ENCODE results near the gene FBLL1.

Gene FBLL1

DNA sequence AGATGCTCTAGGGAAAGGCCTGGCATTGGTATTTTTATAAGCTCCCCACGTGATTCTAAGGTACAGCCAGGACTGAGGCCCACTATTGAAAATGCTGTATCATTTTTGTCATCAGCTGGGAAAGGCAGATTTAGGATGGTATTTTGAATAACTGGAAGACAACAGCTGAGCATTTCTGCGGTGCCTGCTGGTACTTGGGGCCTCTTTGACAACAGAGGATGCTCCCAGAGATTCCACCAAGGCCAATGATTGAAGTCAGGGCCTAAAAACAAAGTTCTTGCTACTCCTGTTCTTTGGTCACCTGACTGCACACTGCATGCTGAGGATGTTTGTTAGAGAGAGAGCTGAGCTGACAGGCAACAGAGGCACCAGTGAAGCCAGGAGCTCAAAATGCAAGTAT, 8.1 kb downstream of the FBLL1 start:
- Histone ChIP-seq H3K4me1 (no peaks in the 10 kb centered on the region), H3K36me3 (no peaks in the 10 kb centered on the region), H3K4me2 (no peak overlapping the region), H4K20me1 (peaks cover 0 to 3% (median 0%) of the 10 kb centered on the region in 11 experiments; a peak in 2 of 22 replicates), H3K27ac (no peak overlapping the region), H3K4me3 (no peak overlapping the region), H3K9me3 (replicated peaks in 1 of 11) (0 out of 22 replicates have a peak, but pooled peaks cover 0 to 3% (median 0%) of the 10 kb centered on the region in 11 experiments), H3K9ac (no peak overlapping the region), H3K27me3 (no peaks in the 10 kb centered on the region)
- TF ChIP-seq Cebpa-rat (IDR thresholded peaks at IDR 0.05): no peak

DNA sequence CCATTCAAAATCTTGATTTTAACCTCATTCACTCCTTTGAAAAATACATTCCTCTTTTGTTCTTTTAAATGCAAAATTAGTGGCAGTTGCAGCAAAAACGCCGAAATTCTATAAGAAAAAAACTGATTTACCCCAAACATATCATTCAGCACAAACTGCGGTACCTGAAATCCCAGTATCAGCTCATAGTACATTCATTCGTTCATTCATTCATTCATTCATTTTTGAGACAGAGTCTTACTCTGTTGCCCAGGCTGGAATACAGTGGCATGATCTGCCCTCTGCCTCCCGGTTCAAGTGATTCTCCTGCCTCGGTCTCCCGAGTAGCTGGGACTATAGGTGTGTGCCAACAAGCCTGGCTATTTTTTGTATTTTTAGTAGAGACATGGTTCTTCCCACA, 20.4 kb downstream of the FBLL1 start:
- no peaks in the 10 kb centered on the region for H3K27me3 ChIP-seq
- no peaks in the 10 kb centered on the region for H3K9me3 ChIP-seq (replicated peaks in 1 of 11)
- H3K4me3 ChIP-seq: no peak overlapping the region
- H3K4me2 ChIP-seq: no peak overlapping the region
- TF ChIP-seq Cebpa-rat (IDR thresholded peaks at IDR 0.05): no peak
- H4K20me1 ChIP-seq: peaks cover 4 to 64% (median 33%) of the 10 kb centered on the region in 11 experiments; a peak in 17 of 22 replicates
- no peaks in the 10 kb centered on the region for H3K4me1 ChIP-seq
- peaks cover 64 to 94% (median 81%) of the 10 kb centered on the region in 11 experiments for H3K36me3 ChIP-seq
- H3K9ac ChIP-seq: no peak overlapping the region
- no peak overlapping the region for H3K27ac ChIP-seq

DNA sequence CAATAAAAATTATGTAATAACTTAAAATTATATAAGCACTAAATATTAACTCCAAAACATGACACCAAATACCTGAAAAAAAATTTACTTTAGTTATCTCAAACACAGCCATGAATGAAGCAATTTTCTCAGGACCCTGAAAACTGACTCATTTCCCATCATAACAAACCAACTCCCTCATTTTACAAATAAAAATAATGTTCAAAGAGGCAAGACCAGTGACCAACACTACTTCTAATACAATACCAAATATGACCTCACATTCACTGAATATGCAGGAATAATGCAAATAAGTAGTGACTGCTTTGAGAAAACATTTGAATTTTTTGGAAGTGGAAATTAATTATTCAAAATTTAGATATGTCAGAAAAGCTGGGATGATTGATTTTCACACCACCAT, 21.6 kb downstream of the FBLL1 start:
- H3K27me3 ChIP-seq: no peaks in the 10 kb centered on the region
- H3K9ac ChIP-seq: no peak overlapping the region
- H3K36me3 ChIP-seq: peaks cover 75 to 100% (median 92%) of the 10 kb centered on the region in 11 experiments
- no peaks in the 10 kb centered on the region for H3K9me3 ChIP-seq (replicated peaks in 1 of 11)
- no peak for TF ChIP-seq Cebpa-rat (IDR thresholded peaks at IDR 0.05)
- no peak overlapping the region for H3K4me3 ChIP-seq
- no peaks in the 10 kb centered on the region for H3K4me1 ChIP-seq
- H3K4me2 ChIP-seq: no peak overlapping the region
- no peak overlapping the region for H3K27ac ChIP-seq
- peaks cover 4 to 64% (median 33%) of the 10 kb centered on the region in 11 experiments; a peak in 17 of 22 replicates for H4K20me1 ChIP-seq

DNA sequence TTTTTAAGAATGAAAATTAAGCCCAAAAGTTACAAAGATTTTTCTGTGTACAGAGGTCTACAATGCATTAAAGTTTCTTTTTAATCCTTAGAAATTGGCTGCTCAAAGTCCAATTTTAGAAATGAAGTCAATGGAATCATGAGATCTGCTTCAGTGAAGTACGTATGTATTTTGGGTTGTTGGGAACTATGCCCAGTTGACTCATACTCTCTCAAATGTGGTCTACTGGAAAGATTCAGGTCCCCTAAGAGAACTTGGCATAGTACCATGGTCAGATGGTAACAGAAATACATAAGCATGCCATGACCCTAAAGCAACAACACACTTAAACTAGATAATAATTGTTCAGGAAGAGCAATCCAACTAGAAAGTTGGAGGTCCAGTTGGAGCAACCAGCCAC, 23.0 kb downstream of the FBLL1 start:
- H3K4me3 ChIP-seq: no peak overlapping the region
- H3K27ac ChIP-seq: no peak overlapping the region
- H3K4me2 ChIP-seq: no peak overlapping the region
- H3K9ac ChIP-seq: no peak overlapping the region
- no peaks in the 10 kb centered on the region for H3K4me1 ChIP-seq
- H3K36me3 ChIP-seq: peaks cover 82 to 100% (median 98%) of the 10 kb centered on the region in 11 experiments
- peaks cover 4 to 74% (median 34%) of the 10 kb centered on the region in 11 experiments; a peak in 18 of 22 replicates for H4K20me1 ChIP-seq
- H3K9me3 ChIP-seq (replicated peaks in 1 of 11): no peaks in the 10 kb centered on the region
- H3K27me3 ChIP-seq: no peaks in the 10 kb centered on the region
- TF ChIP-seq Cebpa-rat (IDR thresholded peaks at IDR 0.05): no peak

DNA sequence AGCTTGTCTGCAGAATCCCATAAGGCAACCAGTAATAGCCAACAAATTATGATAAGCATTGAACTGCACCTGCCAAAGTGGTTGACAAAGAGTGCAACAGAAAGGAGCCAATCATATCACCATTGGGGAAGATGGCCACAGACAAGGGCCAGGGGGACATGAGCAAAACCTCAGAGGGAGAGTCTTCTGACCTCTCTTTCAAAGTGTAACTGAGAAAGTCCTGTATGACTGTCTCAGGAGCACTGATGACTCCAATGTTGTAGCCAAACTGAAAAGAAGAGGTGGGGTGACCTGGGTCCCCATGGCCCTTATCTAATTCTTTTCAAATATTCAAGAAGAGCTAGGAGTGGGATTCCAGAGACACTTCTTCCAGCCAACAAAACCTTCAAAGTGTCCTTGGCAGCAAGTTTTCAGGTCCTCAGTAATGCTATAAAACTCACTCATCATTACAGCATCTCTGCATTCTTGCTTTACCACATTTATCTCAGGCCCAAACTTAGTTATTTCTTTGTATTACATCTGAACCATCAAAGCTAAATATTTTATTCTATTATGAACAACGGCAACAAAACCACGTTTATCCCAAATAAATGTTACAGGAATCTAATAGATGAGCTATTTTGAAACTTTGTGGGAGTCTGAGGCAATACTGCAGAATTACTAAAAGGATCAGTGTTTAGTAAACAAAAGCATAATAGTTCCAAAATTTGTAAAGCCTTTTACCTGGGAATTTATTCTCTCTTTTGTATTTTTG, 24.4 kb downstream of the FBLL1 start:
- Histone ChIP-seq H4K20me1 (peaks cover 4 to 86% (median 34%) of the 10 kb centered on the region in 11 experiments; a peak in 18 of 22 replicates), H3K4me3 (no peak overlapping the region), H3K4me1 (no peaks in the 10 kb centered on the region), H3K9ac (no peak overlapping the region), H3K27me3 (no peaks in the 10 kb centered on the region), H3K4me2 (no peak overlapping the region), H3K27ac (no peak overlapping the region), H3K36me3 (peaks cover 88 to 100% (median 99%) of the 10 kb centered on the region in 11 experiments), H3K9me3 (replicated peaks in 1 of 11) (no peaks in the 10 kb centered on the region)
- no peak for TF ChIP-seq Cebpa-rat (IDR thresholded peaks at IDR 0.05)

DNA sequence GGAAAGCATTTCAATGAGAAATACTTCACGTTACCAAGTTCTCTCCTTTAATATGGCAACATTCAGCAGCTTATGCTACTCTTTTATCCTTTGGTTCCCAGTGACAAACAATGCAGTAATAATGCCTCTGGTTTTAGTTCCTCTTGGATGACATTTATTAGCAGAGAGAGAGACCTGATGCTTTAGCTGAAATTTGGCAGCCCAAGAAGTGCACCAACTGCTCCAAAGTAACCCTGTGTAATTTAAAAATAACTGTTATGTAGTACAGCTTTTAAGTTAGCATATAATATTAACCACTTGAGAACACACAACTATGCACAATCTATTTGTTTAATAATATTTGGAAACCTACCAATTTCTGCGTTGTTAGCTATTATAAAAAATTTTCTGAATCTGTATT, 28.3 kb downstream of the FBLL1 start:
- Histone ChIP-seq H3K27me3 (no peaks in the 10 kb centered on the region), H3K4me1 (no peaks in the 10 kb centered on the region), H3K4me2 (no peak overlapping the region), H4K20me1 (peaks cover 8 to 80% (median 34%) of the 10 kb centered on the region in 11 experiments; a peak in 20 of 22 replicates), H3K9ac (no peak overlapping the region), H3K4me3 (no peak overlapping the region), H3K36me3 (peaks cover 96 to 100% (median 100%) of the 10 kb centered on the region in 11 experiments), H3K27ac (no peak overlapping the region), H3K9me3 (replicated peaks in 1 of 11) (no peaks in the 10 kb centered on the region)
- no peak for TF ChIP-seq Cebpa-rat (IDR thresholded peaks at IDR 0.05)

DNA sequence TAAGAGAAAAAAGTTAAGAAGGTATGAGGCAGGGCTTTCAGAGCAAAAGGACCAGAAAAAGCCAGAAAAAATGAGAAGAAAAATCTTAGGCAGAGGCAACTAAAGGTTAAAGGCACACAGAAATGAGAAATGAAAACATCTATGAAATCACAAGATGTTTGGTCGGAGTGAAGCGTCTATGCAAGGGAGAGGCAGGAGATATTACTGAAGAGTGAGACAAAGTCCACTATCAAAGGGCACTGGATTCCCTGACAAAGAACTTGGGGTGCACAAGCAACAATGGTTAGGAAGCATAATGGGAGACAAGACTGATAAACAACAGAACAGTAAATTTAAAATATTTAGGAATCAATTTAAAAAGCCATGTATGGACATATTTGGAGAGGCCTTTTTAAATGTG, 33.2 kb downstream of the FBLL1 start:
- Histone ChIP-seq H3K4me2 (no peak overlapping the region), H3K4me3 (no peak overlapping the region), H3K36me3 (peaks cover 94 to 100% (median 97%) of the 10 kb centered on the region in 11 experiments), H3K9me3 (replicated peaks in 1 of 11) (no peaks in the 10 kb centered on the region), H3K4me1 (no peaks in the 10 kb centered on the region), H4K20me1 (peaks cover 34 to 87% (median 62%) of the 10 kb centered on the region in 11 experiments; a peak in 21 of 22 replicates), H3K27ac (no peak overlapping the region), H3K27me3 (no peaks in the 10 kb centered on the region), H3K9ac (no peak overlapping the region)
- no peak for TF ChIP-seq Cebpa-rat (IDR thresholded peaks at IDR 0.05)

DNA sequence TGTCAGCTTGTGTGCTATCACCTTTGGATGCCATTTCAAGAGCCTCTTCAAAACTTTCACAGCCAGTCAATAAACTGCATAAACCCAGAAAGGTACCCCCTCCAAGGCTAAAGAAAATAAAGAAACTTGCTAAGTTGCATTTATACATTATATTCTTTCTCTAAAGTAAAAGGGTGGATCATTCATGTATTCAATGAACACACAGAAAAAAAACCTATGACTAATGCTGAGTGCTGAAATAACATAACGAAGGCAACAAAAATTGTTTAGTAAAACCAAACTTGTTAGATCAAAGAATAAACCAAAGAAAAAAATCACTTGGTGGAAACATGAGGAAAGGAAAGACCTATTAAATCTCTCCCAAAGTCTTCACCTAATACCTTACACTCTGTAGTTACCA, 34.9 kb downstream of the FBLL1 start:
- H3K9me3 ChIP-seq (replicated peaks in 1 of 11): no peaks in the 10 kb centered on the region
- no peak overlapping the region for H3K4me2 ChIP-seq
- H3K4me3 ChIP-seq: no peak overlapping the region
- no peak overlapping the region for H3K27ac ChIP-seq
- no peak overlapping the region for H3K9ac ChIP-seq
- H4K20me1 ChIP-seq: peaks cover 46 to 94% (median 77%) of the 10 kb centered on the region in 11 experiments; a peak in 21 of 22 replicates
- TF ChIP-seq Cebpa-rat (IDR thresholded peaks at IDR 0.05): no peak
- H3K36me3 ChIP-seq: peaks cover 92 to 100% (median 95%) of the 10 kb centered on the region in 11 experiments
- no peaks in the 10 kb centered on the region for H3K4me1 ChIP-seq
- no peaks in the 10 kb centered on the region for H3K27me3 ChIP-seq

DNA sequence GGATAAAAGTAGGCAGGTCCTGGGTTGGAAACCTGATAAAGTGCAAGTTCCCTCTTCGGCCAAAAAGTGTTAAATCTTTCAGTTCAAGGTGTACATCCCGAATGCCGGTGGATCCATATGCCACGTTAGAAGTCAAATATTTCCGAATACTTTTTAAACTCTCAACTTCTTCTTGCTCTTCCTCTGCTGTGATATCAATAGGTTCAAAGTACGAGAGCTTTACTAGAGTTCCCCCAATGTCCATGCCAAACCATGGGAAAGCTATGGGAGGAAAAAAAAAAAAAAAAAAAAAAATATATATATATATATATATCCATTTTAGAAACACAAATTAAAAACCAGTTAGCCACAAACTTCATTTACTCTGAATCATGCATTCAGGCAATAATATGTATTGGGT, 39.6 kb downstream of the FBLL1 start:
- H3K4me3 ChIP-seq: no peak overlapping the region
- H3K9me3 ChIP-seq (replicated peaks in 1 of 11): peaks cover 0 to 5% (median 0%) of the 10 kb centered on the region in 11 experiments; a peak in 5 of 22 replicates
- TF ChIP-seq Cebpa-rat (IDR thresholded peaks at IDR 0.05): no peak
- H3K9ac ChIP-seq: no peak overlapping the region
- no peaks in the 10 kb centered on the region for H3K27me3 ChIP-seq
- H3K36me3 ChIP-seq: peaks cover 50 to 91% (median 77%) of the 10 kb centered on the region in 11 experiments
- H3K4me2 ChIP-seq: no peak overlapping the region
- H3K27ac ChIP-seq: no peak overlapping the region
- peaks cover 67 to 96% (median 89%) of the 10 kb centered on the region in 11 experiments; a peak in 21 of 22 replicates for H4K20me1 ChIP-seq
- H3K4me1 ChIP-seq: peaks cover 0 to 4% (median 0%) of the 10 kb centered on the region in 10 experiments; a peak in 1 of 20 replicates

Data from BLaER1 treated with 17β-estradiol and CSF1 and Interleukin-3, amounts not matched to agents 10 nM and 100 nM (cell line).